GM21619 (cell line): ENCODE data around the gene GYS1.
"Not testable (repeated sequence)": the region's sequence is repeated elsewhere in the genome, so short reads cannot be mapped to it uniquely, and the experiment has no call there.

Experiments used
- ATAC-seq: cut with Tn5 transposase; IDR thresholded peaks from one replicate; pipeline ENCODE4 v1.9.1; 2021; ENCODE audit not compliant: unreplicated experiment

The GYS1 gene

DNA sequence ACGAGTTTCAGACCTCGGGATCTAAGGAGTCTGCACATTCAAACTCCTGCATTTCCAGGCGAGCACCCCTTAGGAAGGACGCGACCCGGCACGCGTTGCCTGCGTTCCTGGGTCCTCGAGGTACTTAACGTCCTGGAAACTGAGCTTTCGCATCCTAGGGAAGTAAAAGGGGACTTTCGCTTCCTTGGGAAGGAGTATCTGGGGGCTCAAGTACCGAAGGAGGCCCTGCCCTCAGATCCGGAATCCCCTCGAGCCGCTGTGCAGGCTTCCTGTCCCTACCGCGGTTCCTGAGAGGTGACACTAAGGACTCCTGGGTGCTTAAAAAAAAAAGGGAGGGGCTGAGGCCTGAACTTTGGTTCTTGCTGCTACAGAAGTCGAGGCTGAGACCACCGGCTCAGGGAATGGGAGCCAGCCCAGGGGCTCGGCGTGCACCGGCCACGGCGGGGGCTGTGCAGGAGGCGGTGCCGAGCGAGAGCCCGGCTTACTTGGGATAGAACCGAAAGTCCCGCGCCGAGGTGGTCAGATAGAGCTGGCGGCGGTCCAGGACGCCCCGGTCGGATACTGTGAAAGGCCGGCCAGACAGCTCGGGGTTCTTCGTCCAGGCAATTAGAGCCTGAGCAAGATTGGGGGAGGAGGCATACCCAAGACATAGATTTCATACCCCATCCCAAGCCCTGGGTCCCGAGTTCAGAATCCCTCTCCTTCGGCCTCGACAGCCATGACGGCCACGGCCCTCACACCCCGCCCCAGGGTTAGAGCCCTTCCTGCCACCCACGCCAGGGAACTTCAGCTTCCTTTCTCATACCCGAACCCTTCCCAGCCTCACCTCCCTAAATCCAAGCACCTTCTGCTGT lies 25.5 kb upstream of the GYS1 start:
- not testable (repeated sequence) for ATAC-seq

DNA sequence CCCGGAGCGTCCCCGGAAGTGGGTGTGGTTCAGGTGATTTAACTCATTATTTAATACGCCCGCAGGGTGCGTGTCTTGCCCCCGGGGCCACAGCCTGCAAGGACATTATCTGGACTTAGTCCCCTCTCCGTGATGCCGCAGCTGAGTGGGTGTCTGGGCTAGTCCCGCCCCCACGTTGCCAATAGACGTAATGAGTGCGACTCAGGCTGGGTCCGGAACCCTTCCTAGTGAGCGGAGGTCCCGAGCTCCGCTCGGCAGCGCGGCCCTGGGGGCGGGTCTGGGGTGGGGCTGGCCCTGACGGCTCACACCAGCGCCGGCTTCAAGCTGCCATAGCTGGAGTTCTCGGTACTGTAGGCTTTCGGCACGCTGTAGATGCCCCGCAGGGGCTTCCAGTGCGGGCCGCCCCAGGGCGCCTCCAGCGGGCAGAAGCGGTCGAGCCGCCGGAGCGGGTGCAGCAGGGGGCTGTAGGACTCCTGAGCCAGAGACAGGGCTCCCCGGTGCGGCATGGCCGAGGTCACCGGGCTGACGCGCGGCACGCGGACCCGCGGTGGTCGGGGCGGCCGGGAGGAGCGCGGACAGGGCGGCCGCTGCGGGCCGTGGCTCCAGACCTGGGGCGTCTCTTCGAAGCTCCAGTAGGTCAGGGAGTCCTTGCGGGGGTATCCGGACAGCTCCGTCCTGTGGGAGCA lies 24.7 kb upstream of the GYS1 start:
- ATAC-seq, result no peak

DNA sequence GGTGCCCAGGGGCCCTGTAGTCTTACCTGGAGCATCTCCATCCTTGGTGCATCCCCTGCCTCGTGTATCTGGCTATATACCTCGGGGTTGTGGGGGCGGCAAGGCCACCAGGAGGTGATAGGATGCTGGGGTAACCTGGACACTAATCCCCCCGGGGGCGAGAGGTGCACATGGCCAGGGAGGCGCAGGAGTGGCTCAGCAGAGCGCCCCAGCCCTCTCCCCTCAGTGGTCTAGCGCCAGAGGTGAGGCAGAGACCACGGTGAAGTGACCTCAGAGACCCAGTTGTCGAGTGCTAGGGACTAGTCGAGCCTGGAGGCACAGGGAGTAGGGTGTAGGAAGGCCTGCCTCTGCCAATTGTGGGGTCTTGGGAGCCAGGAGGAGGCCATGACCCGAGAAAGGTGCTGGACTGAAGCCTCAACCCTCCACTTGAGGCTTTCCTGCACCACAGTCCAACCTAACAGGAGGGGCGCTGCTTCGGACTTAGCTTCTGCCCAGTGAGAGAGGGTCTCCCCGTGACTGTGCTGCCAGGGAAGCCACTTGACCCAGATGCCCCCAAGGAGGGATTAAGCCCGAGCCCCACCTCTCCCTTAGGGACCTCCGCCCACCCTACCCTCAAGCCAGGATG lies 24.0 kb upstream of the GYS1 start, which contains the start of gene LHB:
Gene LHB, minus strand, starts transcription at position 51 of the 625 bp plus-strand sequence. Its CDS starts 10 bp downstream, at position 41.
- ATAC-seq, result no peak

DNA sequence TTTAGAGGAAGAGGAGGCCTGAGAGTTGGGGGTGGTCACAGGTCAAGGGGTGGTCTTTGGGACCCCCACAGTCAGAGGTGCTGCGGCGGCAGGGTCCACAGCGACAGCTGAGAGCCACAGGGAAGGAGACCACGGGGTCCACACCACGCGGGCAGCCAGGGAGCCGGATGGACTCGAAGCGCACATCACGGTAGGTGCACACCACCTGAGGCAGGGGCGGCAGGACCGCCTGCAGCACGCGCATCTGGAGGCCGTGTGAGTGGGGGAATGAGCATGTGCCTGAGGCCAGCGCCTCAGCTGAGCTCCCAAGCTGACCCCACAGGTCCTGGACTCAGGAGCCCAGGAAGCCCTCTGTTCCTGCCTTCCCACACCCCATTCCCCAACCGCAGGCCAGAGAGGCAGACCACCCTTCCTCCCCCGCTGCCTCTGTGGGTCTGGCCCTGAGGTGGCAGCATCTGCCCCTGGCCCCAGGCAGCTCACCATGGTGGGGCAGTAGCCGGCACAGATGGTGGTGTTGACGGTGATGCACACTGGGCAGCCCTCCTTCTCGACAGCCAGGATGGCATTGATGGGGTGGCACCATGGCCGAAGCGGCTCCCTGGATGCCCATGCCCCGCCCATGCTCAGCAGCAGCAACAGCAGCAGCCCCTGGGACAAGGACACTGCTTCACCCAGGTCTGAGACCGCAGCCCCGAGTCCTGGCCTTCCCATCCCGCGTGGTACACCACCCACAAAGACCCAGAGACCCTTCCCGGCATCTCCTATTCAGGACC lies 23.1 kb upstream of the GYS1 start:
- no peak for ATAC-seq

DNA sequence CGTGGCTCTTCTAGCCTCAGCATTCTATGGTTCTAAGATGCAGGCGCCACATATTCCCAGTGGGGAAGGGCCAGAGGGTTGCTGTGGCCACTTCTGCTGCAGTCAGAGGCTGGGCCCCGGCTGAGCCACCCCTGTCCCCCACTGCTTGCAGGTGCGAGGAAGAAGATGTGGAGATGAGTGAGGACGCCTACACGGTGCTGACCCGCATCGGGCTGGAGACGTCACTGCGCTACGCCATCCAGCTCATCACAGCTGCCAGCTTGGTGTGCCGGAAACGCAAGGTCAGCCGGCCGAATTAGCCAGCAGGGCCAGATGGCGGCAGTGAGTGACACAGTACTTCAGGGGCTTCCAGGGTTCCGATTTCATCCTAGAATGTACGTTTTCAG lies 21.8 kb upstream of the GYS1 start:
- ATAC-seq, result no peak

DNA sequence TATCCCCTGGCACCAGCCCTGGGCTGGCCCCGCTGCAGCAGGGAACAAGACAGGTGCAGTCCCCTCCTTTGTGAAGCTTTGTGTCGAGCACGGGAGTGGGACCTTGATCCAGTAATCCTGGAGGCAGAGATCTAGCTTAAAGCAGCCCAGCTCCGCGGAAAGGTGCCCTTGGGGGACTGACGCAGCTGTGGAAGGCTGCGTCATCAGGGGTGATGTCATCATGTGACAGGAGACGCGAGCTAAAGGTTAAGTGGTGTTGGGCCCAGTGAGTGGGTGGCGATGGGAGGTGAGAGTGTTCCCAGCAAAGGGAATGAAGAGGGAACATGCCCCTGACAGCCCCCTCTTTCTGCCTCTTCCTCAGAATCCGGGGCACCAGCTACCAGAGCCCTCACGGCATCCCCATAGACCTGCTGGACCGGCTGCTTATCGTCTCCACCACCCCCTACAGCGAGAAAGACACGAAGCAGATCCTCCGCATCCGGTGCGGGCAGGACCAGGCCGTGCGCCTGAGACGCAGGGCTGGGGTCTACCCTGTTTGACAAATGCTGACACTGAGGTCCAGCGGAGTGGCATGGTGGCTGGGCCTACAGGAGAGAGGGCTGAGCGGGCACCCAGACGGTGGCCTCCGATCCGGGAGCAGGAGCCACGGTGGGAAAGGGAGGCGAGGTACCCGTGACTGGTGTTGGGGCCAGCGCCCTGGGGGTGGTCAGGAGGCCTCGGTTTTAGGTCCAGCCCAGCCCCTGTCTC lies 21.2 kb upstream of the GYS1 start:
- ATAC-seq, result no peak

DNA sequence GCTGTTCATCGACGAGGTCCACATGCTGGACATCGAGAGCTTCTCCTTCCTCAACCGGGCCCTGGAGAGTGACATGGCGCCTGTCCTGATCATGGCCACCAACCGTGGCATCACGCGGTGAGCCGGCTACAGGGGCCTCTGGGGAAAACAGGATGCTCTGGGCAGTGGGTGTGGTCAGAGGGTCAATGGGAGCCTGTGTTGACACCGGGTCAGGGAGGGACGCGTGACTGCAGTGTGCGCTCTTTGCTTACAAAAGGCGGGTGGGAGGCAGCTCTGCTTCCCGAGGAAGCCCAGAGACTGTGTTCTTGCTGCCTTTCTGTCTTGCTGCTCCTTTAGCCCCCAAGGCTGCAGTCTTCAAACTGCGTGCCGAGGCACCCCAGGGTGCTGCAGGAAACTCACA lies 18.1 kb upstream of the GYS1 start:
- no peak for ATAC-seq

DNA sequence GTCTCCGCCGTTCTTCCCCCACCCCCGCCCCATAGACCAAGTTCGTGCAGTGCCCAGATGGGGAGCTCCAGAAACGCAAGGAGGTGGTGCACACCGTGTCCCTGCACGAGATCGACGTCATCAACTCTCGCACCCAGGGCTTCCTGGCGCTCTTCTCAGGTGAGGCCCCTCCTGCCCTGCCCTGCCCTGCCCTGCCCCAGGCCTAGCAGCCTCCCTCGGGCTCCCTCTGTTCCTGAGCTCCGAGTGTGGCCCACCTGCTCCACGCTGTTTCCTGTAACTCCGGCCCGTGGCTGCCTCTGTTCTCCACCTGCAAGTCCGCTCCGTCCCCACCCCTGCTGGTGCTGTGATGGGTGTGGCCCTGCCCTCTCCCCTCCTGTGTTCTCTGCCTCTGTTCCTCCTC lies 17.3 kb upstream of the GYS1 start:
- no peak for ATAC-seq

DNA sequence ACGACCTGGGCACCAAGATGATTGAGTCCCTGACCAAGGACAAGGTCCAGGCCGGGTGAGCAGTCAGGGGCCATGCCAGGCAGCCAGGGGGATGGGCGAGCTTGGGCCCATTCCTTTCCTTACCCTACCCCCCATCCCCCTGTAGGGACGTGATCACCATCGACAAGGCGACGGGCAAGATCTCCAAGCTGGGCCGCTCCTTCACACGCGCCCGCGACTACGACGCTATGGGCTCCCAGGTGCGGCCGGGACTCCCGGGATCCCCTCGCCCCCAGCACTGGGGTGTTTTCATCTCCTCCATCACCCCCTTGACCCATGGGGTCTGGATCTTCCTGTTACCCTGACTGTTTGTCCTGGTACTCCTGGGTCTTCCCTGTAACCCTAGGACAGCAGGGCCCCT lies 16.7 kb upstream of the GYS1 start:
- no peak for ATAC-seq

DNA sequence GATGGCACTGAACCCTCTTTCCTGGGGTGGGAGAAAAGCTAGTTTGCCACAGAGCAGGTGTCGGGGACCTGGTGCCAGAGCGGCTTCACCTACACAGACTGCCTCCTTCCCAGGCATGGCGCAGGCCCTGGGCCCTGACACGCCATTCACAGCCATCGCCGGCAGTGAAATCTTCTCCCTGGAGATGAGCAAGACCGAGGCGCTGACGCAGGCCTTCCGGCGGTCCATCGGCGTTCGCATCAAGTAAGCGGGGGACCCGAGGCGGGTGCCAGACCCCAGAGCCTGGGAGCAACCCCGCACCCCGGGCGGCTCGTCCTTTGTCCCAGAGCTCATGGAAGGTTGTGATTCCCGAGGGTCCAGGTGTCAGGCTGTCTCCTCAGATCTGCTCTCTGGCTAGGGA lies 13.8 kb upstream of the GYS1 start:
- ATAC-seq, result no peak

DNA sequence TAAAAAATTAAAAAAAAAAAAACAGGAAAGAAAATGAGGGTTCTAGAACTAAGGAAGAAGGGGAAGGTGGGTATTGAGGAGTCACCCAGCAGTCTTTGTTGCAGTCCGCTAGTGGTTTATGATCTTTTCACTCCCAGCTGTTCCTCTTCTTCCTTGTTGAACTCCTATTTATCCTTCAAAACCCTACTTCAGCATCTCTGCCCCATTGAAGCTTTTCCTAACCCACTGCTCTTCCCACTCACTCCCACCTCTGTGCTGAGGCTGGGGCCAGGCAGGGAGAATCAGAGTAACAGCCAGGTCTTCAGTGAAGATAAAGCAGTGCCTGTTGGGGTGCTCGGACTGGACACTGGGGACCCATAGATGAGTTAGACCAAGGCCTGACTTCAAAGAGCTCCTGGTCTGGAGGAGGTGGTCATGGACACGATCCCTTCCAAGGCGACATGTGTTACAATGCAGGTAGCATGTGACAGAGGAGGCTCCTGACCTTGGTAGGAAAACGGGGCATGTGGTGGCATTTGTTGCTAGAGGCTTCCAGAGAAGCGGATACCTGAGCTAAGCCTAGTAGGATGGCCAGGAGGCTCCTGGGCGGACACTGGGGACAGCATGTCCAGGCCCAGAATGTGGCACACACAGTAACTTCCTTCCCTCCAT lies 12.0 kb upstream of the GYS1 start:
- no peak for ATAC-seq

DNA sequence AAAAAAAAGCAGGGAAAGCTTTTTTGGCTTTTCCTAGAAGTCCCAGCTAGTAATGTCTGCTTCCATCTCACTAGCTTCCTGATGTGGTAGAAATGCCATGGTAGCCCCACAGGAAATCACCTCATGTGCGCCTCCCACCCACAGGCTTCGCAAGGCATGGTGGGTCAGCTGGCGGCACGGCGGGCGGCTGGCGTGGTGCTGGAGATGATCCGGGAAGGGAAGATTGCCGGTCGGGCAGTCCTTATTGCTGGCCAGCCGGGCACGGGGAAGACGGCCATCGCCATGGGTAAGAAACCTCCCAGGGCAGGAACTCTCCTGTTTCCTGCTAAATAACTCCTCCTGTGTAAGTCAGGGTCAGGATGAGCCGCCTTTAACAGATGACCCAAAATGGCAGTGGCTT lies 11.0 kb upstream of the GYS1 start:
- ATAC-seq, result no peak

DNA sequence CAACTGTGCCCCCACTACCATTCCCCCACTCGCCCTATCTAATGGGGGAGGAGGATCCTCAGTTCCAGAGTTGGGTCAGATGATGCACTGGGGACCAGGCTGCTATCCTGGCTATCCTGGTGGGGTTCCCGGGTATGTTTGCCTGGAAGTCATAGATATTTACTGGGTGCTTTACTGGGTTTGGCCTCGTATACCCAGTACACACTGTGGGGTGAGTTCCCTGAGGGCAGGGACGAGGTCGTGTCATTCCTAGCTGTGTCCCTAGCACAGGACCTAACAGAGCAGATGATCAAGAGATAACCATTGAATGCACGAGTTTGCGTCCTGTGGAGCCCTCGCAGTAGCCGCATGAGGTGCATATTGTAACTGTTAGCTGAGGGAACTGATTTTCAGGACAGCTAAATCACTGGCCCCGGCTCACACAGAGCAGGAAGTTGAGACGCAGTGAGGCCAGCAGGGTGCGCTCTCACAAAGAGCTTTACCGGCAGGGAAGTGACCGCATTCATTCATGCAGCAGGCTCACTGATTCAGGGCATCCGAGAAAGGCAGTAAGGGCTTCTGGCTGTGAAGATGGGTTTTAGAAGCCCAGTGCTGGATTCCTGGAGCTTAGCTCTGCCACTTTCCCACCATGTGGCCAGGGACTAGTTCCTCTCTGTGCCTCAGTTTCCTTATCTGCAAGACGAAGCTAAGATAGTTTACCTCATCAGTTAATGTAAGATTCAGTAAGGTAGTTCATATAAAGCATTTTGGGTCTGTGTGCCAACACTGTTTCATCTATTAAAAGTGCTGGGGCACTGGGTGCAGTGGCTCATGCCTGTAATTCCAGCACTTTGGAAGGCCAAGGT lies 6.6 kb upstream of the GYS1 start:
- no peak for ATAC-seq

DNA sequence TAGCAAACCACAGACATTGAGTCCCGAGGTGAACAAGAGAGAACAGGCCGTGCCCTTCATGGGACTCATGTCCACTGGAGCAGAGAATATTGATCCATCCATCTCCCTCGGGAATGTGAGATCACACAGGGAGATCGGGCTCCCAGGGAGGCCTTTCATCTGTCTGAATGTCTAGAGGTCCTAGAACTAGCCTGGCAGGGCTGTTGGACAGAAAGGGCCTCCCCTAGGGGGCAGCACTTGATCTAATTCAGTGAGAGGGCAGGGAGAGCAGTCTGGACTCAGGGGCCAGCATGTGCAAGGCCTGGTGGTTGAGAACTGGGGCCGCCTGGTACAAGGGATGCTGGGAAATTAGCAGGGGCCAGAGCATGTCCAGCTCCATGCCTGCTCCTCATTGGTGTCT lies 4.9 kb upstream of the GYS1 start:
- no peak for ATAC-seq

DNA sequence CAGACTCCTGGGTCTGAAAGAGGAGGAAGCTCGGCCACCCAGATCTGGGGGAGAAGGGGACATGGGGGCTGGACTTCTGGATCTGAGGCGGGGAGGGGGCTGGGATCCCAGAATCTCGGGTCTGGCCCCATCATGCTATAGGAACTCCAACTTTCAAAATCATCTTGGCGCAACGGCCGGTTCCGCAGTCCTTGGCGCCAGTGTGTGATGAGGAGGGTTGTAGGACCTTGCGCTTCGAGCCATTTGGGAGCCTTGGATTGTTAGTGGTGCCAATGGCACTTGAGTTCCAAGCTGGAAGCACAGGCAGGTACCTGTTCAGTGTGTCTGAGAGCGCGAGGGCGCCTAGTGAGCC lies 902 bp upstream of the GYS1 start:
- no peak for ATAC-seq

DNA sequence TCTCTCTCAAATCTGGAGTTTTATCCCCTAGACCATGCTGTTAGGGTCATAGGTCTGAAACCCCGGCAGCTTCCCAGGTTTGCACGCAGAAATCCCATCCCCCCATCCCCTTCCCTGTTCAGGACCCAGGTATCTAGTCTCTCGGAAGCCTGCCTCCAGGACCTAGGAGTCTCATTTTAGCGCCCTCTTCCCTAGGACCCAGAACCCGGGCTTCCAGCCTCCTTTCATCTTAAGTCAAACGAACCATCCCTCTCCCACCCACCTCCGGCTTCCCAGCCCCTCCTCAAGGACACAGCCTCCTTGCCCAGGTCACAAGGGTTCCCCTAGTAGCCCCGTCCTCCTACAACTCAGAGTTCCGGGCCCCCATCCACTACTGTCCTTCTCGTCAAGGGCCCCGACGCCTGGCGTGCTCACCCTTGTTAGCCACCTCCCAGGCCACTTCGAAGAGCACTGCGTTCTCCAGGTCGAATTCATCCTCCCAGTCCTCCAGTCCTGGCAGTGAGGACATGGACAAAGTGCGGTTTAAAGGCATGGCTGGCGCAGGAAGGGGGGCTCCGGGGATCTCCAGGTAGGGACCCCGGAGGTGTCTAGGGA lies 431 bp downstream of the GYS1 start:
- peak; percentile 3 for ATAC-seq

DNA sequence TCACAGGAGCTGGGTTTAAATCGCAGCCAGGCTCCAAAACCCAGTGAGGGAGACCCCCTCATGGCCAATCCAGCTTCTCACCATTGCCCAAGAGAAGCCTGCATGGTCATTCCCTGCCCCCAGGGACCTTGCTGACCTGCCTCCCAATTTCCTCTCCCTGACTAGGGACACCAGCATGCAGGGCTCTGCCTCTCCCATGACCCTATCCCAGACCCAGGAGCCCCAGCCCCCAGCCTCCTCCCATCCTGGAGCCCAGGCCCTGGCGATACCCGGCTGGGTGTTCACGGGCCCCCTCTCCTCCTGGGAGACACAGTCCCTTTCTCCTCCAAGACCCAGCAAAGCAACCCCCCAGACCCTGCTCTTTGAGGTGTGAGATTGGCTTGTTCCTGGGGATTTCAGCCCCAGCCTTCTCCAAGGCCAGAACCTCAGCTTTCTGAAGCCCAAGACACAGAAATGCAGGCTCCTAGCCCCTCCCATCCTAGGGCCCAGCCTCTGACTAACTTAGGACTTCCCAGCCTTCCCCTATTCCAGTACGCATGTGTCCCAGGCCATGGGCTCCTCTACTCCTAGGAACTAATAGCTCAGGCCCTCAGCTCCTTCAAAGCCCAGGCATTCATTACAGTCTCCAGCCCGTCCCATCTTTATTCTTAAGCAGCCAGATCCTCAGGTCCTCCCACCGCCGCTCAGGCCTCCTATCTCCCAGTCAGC lies 1.1 kb downstream of the GYS1 start:
- ATAC-seq, result no peak

DNA sequence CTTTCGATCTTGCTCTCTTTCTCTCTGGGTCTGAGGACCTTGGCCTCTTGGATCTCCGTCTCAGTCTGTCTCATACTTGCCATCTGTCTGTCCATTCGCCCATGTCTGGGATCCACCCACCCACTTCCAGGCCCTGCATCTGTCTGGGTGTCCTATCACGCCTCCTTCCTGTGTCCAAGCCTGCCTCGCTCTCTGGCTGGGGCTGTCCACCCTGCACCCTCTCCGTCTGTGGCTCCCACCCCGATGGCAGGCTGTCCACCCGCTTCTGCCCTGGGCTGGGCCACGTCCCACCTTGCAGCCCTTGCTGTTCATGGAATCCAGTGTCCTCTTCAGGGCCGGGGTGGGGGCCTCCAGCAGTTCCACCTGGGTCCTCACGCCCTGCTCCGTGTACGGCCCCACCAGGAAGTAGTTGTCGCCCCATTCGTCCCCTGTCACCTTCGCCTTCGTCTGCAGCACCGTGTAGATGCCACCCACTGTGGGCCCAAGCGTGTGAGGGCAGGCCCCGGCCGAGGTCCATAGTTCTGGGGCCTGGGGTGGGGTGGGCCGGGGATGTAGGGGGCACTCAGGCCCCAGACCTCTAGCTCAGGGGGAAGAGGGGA lies 2.0 kb downstream of the GYS1 start:
- no peak for ATAC-seq
